GM12878 (cell line): Measurements from ENCODE around the gene L1TD1. TPM values are rescaled to one million over a fixed set of nuclear protein-coding genes. Genes with fewer than 3 reads are reported as not detected.
"Not testable (repeated sequence)": the region's sequence is repeated elsewhere in the genome, so short reads cannot be mapped to it uniquely, and the experiment has no call there.

Source experiments
- ATAC-seq: fragments of 200-7000 bp; cut with Tn5 transposase; 3 replicates; pipeline ENCODE4 v1.9.1; 2020; ENCODE audit warnings: mild to moderate bottlenecking, moderate library complexity
- BruUV-seq: library from RNA; stranded (reverse); fragments of 400-500 nt; replicated peaks from 2 replicates; lab custom pipeline; 2021; lab: Mats Ljungman, UMichigan
- CTCF ChIA-PET: fragments of 300-600 bp; sonication (Branson Sonifier 250); formaldehyde crosslinking; extraction: SDS; loops from one replicate; lab custom pipeline; 2021; ENCODE audit warnings: inconsistent platforms; lab: Yijun Ruan, JAX
- POLR2A ChIA-PET: fragments of 350-600 bp; formaldehyde crosslinking; extraction: SDS; loops from one replicate; lab custom pipeline; 2021; ENCODE audit warnings: inconsistent platforms; lab: Charles Lee
- RAD21 ChIA-PET: fragments of 300-600 bp; sonication (Branson Sonifier 250); formaldehyde crosslinking; loops from one replicate; lab custom pipeline; 2023; ENCODE audit warnings: antibody characterized with exemption; ENCODE audit not compliant: unreplicated experiment; lab: Charles Lee
- SMC1A ChIA-PET: fragments of 300-600 bp; sonication (Branson Sonifier 250); formaldehyde crosslinking; loops from one replicate; lab custom pipeline; 2023; ENCODE audit not compliant: unreplicated experiment, uncharacterized antibody; lab: Charles Lee
- DNase-seq: peaks from one replicate; pipeline ENCODE4 v3.0.0-alpha.2; 2011; ENCODE audit warnings: low read depth, low spot score
- FAIRE-seq: peaks from 3 replicates; lab custom pipeline; 2011; peaks lifted over from hg19 to GRCh38; lab: Jason Lieb, UNC
- H2AFZ ChIP-seq: 2 replicates; pipeline ENCODE4 v1.6.0; 2011; ENCODE audit warnings: low read depth, low read length, control low read depth; ENCODE audit not compliant: control insufficient read depth
- H3K27ac ChIP-seq: 2 replicates; pipeline ENCODE4 v1.5.1; 2011; ENCODE audit warnings: control low read depth; ENCODE audit not compliant: control insufficient read depth, insufficient read depth
- H3K27me3 ChIP-seq, 2 experiments: replicated peaks in 1 of 2; 2 replicates each; pipeline versions ENCODE4 v1.6.0 to v1.6.1; 2011; ENCODE audit warnings: low read length in 1 of 2; ENCODE audit not compliant: control insufficient read depth in 2 of 2, insufficient read depth in 2 of 2
- H3K36me3 ChIP-seq, 2 experiments: 2 replicates each; pipeline ENCODE4 v1.5.1; 2011; ENCODE audit warnings: low read length in 1 of 2; ENCODE audit not compliant: control insufficient read depth in 2 of 2, insufficient read depth in 2 of 2
- H3K4me1 ChIP-seq: 2 replicates; pipeline ENCODE4 v1.6.1; 2011; ENCODE audit warnings: mild to moderate bottlenecking, low read length, moderate library complexity, mixed read lengths; ENCODE audit not compliant: control insufficient read depth, insufficient read depth
- H3K4me2 ChIP-seq: 2 replicates; pipeline ENCODE4 v1.6.0; 2011; ENCODE audit warnings: control low read depth; ENCODE audit not compliant: control insufficient read depth, insufficient read depth
- H3K4me3 ChIP-seq: fragments of 200-600 bp; sonication (generic); 2 replicates; pipeline ENCODE4 v1.5.1; 2016
- H3K79me2 ChIP-seq: 2 replicates; pipeline ENCODE4 v1.6.0; 2011; ENCODE audit warnings: low read length; ENCODE audit not compliant: control insufficient read depth, insufficient read depth
- H3K9ac ChIP-seq: 2 replicates; pipeline ENCODE4 v1.8.0; 2011; ENCODE audit warnings: low read length, control low read depth, mixed read lengths; ENCODE audit not compliant: control insufficient read depth, insufficient read depth
- H3K9me3 ChIP-seq: replicated peaks from 3 replicates; pipeline ENCODE4 v1.5.1; 2011; ENCODE audit warnings: mild to moderate bottlenecking, low read length; ENCODE audit not compliant: control insufficient read depth, insufficient read depth
- H4K20me1 ChIP-seq: 2 replicates; pipeline ENCODE4 v1.6.0; 2011; ENCODE audit not compliant: control insufficient read depth, insufficient read depth
- DPF2 ChIP-seq: fragments of 450-650 bp; IDR thresholded peaks from 2 replicates; pipeline ENCODE4 v1.6.1; 2017; ENCODE audit warnings: mild to moderate bottlenecking
- ESRRA ChIP-seq: IDR thresholded peaks from 2 replicates; pipeline ENCODE4 v1.6.1; 2012; ENCODE audit warnings: mild to moderate bottlenecking, low read length, improper control_type of control experiment
- NFXL1 ChIP-seq: fragments of 450-650 bp; IDR thresholded peaks from 2 replicates; pipeline ENCODE4 v1.6.1; 2017; ENCODE audit warnings: antibody characterized with exemption, mild to moderate bottlenecking, borderline replicate concordance
- SMC3 ChIP-seq: IDR thresholded peaks from 2 replicates; pipeline ENCODE4 v1.6.1; 2011; ENCODE audit warnings: low read length, improper control_type of control experiment, borderline replicate concordance
- ZNF24 ChIP-seq: fragments of 450-650 bp; IDR thresholded peaks from 2 replicates; pipeline ENCODE4 v1.6.1; 2017; ENCODE audit warnings: antibody characterized with exemption, mild to moderate bottlenecking
- WGBS: methylation state at CpG from one replicate; pipeline ENCODE4 v1.1.6; 2016; ENCODE audit warnings: low lambda C conversion rate; ENCODE audit not compliant: insufficient replicate concordance, insufficient coverage; ENCODE audit errors: missing lambda C conversion rate; 5-methylcytosine and 5-hydroxymethylcytosine counted together
- in situ Hi-C: fragments of 300-500 bp; cut with MboI; formaldehyde crosslinking; loops from 9 replicates; pipeline ENCODE4 v1.14.3; 2018; ENCODE audit warnings: mixed read lengths
- intact Hi-C: fragments of 100-400 bp; cut with micrococcal nuclease; formaldehyde crosslinking; loops from one replicate; pipeline ENCODE4 v1.14.2; 2022; ENCODE audit not compliant: unreplicated experiment
- polyA plus RNA-seq, 11 experiments: library from polyadenylated mRNA; depleted of rRNA in 4 of 11; unstranded in 6 of 11; stranded (reverse) in 5 of 11; fragments of >200 nt; fragmentation: Nextera tagmentation in 4 of 11; fragmentation: Illumina TruSeq in 1 of 11; extraction: Ambion mirVana in 4 of 11; extraction: Trizol in 1 of 11; gene quantifications; 1 replicate in 1 of 11; 2 replicates in 10 of 11; pipeline versions ENCODE4 v1.2.1 to v1.2.3, GENCODE V29; 2011 to 2016; ENCODE audit warnings: inconsistent platforms in 2 of 11, missing spikeins in 2 of 11, low read depth in 1 of 11
- total RNA-seq, 4 experiments: library from RNA; depleted of rRNA in 3 of 4; stranded (reverse); fragments of >200 nt in 3 of 4; fragmentation: Illumina TruSeq in 1 of 4; extraction: Trizol in 1 of 4; gene quantifications; 2 replicates each; pipeline versions ENCODE4 v1.2.1 to v1.2.3, GENCODE V29; 2013 to 2021

Gene L1TD1
- total and polyA plus RNA-seq, 10 of the 15 experiments (the other 5 are each of a cell fraction or from before 2014, with no cell fraction given), result 0.07 to 0.31 (median 0.21) TPM; not detected in 7

- H3K27ac ChIP-seq, BruUV-seq, in situ Hi-C loops, H3K4me3 ChIP-seq, FAIRE-seq, H3K4me2 ChIP-seq, H3K9me3 ChIP-seq, H3K36me3 ChIP-seq, ATAC-seq, H3K9ac ChIP-seq, SMC1A ChIA-PET, H4K20me1 ChIP-seq, H3K79me2 ChIP-seq, POLR2A ChIA-PET, H2AFZ ChIP-seq, RAD21 ChIA-PET, CTCF ChIA-PET, intact Hi-C loops, H3K4me1 ChIP-seq, H3K27me3 ChIP-seq, DNase-seq: not testable (repeated sequence)
- 36% methylated on average over 3 of the region's 3 CpGs for WGBS
Measured at GRCh38 chr1:62239652-62240403, 45.2 kb downstream of the L1TD1 start.

DNA sequence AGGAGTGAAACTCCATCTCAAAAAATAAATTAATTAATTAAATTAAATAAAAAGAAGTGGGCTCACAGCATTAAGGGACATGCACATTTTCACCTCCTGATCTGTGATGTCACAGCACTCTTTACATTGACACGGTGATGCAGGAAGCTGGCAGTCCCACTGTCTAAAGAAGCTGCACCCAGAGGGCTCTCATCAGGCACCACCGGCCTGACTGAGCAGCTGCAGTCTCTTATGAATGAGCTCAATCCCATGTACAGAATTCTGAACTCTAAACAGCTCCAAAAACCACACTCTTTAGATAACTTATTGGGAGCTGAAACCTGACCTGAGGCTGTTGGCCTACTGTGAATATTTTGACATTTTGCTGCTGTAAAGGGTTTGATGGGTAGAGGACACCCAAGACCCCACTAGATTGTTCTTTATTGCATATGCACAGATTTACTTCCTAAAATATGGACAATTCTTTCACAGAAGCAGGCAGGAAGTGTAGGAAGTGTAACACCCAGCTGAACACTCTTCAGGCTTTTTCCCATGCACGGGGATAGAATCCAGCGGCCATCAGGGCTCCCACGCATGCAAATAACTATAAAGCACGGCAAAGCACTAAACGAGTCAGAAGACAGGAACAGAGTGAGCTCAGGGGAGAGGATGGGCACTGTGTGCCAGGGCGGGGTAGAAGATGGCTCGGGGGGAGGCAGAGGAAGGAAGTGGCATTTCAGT lies 46.2 kb downstream of the L1TD1 start:
- SMC1A ChIA-PET, result no interaction called here
- RAD21 ChIA-PET, result no interaction called here

More for the DNA sequence above, 46.2 kb downstream of the L1TD1 start:
- POLR2A ChIA-PET, result no interaction called here
- 34% methylated on average over 9 of the region's 9 CpGs for WGBS
- Histone ChIP-seq H3K4me3 (no peak overlapping the region), H3K79me2 (no peaks in the 10 kb centered on the region), H3K27ac (no peak overlapping the region), H3K9ac (no peak overlapping the region), H3K9me3 (no peaks in the 10 kb centered on the region), H4K20me1 (no peaks in the 10 kb centered on the region), H2AFZ (no peak overlapping the region), H3K36me3 (no peaks in the 10 kb centered on the region), H3K4me2 (no peak overlapping the region), H3K27me3 (peaks cover 0 to 3% of the 10 kb centered on the region in 2 experiments; a peak in 1 of 4 replicates), H3K4me1 (no peaks in the 10 kb centered on the region)
- DNase-seq (no peak), FAIRE-seq (no peak), ATAC-seq (no peak)
- TF ChIP-seq DPF2 (no peak), SMC3 (no peak), NFXL1 (no peak), ESRRA (no peak), ZNF24 (no peak)
- CTCF ChIA-PET, result no interaction called here
- no TSS peak for BruUV-seq
- in situ Hi-C loops (no loop called here), intact Hi-C loops (no loop called here)
